Globus pallidus (tissue), 1 donor: ENCODE measurements around the gene GNAO1.

Experiments
- DNase-seq: peaks from one replicate; pipeline ENCODE4 v3.0.0-alpha.2; 2015; ENCODE audit warnings: low spot score

Gene GNAO1

DNA sequence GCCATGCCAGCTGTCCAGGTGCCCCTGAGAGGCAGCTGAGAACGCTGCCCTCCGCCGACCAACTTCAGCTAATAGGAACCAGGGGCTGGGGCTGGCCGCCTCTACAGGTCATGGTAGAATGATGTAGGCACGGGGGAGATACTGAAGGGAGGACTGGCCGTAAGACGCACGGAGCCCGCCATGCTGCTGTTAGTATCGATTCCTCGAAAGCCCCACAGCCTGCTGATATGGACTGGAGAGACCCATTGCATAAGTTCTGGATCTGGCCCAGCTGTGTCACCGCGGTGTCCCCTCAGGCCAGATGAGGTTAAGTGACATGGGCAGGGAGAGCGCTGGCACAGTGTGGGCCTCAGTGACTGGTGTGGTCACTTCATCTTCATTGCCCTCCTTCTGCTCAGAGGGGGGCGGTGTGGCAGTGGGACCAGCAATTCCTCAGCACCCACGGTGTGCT, 158.4 kb downstream of the GNAO1 start:
- no peak for DNase-seq

- no peak for DNase-seq
These were observed 159.5 kb downstream of the GNAO1 start for GRCh38 chr16:56350491-56351405.

DNA sequence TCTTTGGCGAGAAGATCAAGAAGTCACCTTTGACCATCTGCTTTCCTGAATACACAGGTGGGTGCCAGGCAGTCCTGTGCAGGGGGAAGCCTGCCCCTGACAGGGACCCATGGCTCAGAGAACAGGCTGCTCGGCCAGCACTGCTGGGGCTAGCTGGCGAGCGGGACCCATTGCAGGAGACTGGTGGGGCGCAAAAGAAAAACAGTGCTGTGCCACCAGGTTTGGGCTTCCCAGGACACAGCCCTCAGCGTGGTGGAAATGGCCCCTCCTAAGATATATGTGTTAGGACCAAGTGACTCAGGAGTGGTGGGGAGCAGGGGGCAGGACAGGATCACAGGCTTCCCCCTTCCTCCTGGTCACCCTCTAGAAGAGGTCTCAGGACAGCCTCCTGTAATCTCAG, 160.2 kb downstream of the GNAO1 start:
- DNase-seq: no peak

DNA sequence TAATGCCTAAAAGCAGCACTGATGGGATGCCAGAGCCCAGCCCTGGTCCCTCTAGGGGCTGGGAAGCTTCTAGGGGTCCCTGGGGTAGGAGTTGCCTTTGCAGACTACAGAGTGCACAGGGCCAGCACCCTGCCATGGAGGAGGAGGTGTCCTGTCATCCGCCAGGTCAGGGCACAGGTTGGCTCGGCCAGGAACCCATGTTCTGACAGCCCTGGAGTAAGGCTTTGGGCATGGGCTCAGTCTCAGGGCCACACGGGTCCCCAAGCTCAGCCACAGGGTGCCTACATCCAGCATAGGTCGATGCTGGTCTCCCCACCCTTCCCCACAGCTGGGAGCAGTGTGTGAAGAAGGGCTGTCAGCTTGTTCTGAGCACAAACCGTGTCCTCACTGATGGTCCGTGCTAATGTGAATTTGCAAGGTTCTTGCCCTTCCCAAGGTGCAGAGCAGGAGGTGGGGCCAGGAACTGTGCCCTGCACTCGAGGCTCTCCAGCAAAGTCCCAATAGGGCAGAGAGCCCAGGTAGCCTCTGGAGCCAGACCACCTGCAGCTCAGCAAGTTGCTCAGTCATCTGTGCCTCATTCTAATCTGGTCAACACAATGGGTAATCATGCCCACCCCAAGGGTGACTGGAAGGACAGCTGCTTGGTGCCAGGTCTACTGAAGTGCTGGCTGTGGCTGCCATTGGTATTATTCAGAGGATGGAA, 161.2 kb downstream of the GNAO1 start:
- DNase-seq: no peak

GRCh38 chr16:56353054-56353921, 162.0 kb downstream of the GNAO1 start:
- no peak for DNase-seq

DNA sequence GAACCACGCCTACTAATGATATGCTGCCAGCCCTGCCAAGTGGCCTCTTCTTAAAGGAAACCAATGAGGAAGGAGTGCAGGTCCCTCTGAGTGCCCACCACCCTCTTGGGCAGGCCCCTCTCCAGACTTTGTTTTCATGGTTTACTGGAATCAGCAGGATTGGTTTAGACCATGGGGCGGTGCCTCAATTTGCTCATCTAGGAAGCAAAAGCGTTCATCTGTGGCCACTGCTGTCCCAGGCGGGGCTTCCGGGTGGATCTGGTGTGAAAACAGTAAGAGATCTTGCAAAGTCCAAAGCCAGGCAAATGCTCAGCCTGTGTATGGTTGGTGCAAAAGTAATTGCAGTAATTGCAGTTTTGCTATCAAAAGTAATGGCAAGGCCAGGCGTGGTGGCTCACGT, 162.7 kb downstream of the GNAO1 start:
- no peak for DNase-seq

GRCh38 chr16:56354746-56355145, 163.5 kb downstream of the GNAO1 start:
- no peak for DNase-seq

GRCh38 chr16:56355221-56355620, 163.9 kb downstream of the GNAO1 start:
- DNase-seq: no peak

DNA sequence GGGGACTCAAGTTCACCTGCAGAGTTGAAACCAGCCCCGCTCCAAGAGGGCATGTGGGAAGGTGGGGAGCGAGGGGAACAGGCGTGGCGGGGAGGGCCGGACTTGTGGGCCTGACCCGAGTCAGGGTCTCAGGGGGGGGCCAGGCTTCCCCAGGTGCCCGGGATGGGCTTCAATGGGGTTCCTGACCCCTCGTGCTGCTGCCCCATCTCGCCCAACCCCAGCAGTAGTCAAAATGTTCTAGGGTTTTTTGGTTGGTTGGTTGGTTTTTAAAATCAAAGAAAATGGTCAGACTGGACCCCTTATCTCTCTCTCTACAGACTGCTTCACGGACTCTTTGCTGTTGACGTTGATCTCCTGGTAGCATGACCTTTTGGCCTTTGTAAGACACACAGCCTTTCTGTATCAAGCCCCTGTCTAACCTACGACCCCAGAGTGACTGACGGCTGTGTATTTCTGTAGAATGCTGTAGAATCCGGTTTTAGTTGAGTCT, 164.5 kb downstream of the GNAO1 start:
- DNase-seq: no peak

- DNase-seq: peak; percentile 77
These were observed 165.3 kb downstream of the GNAO1 start for GRCh38 chr16:56356276-56357240.

DNA sequence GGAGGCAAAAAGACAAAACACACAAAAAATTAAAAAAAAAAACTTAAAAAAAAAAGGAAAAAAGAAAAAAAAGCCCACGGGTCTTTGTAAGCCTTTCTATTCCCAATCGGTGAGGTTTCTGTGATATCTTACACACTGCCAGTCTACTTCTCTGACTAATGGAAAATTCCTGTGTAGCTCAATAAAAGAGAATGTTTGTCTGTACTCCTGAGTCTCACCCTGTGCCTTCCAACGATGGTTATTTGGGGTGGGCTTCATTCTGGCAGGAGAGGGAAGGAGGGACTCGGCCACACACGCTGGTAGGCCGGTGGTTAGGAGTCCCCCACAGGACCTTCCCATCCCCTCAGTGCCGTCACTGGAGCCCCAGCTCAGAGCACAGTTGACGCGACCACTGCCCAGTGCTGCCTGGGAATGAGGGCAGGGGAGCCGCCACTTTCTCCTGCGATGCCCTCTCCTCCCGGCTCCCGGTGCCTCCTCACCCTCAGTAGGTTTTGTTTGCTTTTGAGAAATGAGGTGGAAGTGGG, 166.0 kb downstream of the GNAO1 start:
- no peak for DNase-seq

DNA sequence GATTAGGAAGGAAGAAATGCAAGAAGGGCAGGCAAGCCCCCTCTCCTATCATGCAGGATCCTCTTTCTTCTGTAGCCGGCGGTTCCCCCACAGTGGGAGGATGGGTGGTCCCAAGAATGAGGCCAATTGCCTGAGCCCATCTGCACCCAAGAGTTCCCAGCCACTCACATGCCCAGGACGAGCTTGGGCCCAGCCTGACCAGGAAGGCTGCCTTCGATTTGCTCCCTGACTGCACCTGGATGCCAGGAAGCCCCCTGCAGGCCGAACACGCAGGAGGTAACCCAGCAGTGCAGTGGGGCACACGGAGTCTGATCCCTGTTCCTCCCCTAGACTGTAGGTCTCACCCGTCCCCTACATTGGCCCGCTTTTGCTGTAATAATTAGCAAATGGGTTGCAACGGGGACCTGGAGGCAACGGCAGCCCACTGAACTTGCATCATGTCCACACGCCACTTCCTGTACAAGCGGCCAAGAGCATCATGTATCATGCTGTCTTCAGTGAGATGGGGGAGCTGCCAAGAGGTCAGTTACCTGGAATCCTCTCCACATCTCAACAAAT, 166.6 kb downstream of the GNAO1 start:
- no peak for DNase-seq

DNA sequence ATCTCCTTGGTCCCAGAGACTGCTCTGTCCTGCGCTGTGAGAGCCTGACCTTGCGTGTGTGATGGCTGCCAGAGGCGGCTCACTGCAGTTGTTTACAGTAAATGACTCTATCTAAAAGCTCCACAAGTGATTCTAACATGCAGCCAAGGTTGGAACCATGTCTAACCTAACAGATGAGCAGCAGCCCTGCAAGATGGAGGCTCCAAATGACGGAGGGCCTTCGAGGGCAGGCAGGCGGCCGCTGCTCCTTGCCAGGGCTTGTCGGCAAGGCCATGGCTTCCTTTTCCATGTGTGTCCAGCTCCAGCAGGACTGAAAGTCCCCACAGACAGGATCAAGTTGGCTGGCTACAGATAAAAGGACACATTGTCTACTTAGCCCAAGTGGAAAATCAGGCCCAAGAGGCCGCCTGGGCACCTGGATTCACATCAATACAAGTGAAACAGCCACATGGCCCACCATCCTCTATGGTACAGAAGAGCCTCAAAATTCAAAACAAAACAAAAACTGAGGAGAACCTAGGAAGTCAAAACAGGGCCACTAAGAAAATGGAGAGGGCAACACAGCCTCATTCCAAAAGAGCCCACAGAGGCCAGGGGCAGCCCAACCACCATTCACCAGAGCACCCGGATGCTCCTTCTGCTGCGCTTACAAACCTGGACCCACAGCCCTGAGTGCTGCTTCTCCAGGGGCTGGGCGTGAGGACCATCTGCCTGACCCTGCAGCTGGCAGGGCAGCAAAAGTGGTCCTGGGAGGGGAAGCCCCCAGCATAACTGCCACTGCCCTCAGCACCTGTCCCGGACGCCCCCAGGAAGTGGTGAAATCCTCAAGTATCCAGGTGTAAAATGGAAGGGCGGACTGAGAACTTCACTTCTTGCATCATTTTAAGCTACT, 169.1 kb downstream of the GNAO1 start:
- no peak for DNase-seq

- no peak for DNase-seq
These were observed 170.9 kb downstream of the GNAO1 start for GRCh38 chr16:56362057-56362655.

GRCh38 chr16:56362706-56363105, 171.4 kb downstream of the GNAO1 start:
- DNase-seq: no peak

DNA sequence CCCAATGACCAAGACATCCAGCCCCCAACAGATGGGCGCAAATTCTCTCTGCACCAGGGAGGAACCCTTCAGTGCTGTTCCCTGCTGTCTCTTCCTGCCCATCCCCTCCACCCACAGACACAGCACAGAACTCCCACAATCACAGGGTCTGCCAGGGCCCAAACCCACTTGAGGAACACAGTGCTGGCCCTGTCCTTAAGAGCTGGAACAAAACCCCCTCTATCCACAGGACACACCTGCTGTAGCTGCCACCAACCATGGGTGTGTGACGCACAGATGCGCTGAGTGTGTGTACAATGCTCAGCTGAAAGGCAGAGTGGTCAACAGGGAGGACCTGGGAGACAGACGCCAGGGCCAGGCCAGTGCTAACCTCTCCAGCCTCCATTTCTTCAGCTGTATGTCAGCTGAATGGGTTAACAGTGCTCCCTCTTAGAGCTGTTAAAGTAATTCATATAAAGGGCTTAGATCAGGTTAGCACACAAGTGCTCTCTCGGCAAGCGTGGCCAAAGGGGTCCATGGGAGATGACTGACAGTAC, 172.0 kb downstream of the GNAO1 start:
- no peak for DNase-seq

DNA sequence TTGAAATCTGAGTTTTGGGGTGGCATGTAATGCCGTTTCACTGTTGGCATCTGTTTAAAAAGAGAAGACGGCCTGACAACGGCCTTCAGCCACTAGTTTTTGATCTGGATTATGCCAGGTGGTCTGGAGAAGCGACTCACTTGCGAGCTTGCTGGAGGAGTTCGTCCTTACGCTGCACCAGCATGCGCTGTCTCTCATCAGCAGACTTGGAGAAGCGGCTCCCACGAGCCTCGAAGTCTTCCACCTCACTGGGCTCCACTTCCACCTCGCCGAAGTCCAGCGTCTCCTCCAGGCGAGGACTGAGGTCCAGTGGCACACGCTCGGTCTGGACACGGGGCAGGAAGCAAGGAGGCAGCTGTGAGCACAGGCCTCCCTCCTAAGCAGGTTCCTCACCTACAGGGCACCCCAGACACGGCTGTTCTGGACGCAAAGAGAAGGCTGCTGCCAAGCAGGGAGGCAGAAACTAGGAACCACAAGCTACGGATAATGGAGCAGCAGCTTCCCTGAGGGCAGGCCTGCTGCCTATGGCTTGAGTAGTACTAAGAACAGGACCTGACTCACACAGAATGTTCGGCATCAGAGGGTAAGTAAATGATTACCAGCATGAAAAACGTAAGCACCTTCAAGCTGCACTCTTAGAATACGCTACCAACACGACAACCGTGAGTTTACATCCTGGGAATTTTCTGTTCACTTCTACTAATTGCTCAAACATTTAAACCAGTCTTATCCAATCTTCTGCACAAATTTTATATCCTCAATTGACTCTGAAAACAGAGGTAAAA, 172.7 kb downstream of the GNAO1 start:
- DNase-seq: no peak

- DNase-seq: no peak
These were observed 173.6 kb downstream of the GNAO1 start for GRCh38 chr16:56364865-56365264.
